ENCODE measurements around the gene SP140L.
"Not testable (repeated sequence)": the region's sequence is repeated elsewhere in the genome, so short reads cannot be mapped to it uniquely, and the experiment has no call there.

The SP140L gene

GRCh38 chr2:230324503-230324902 lies 2.5 kb upstream of the SP140L start:
- no peak for DNase-seq

- DNase-seq, result no peak
Measured at GRCh38 chr2:230325316-230326243, 1.4 kb upstream of the SP140L start.

- DNase-seq, result no peak
Measured at GRCh38 chr2:230327418-230328154, 593 bp downstream of the SP140L start.

- DNase-seq, result no peak
Measured at GRCh38 chr2:230328155-230328458, 1.1 kb downstream of the SP140L start.

- no peak for DNase-seq
Measured at GRCh38 chr2:230329946-230330605, 3.1 kb downstream of the SP140L start.

GRCh38 chr2:230330725-230331124 lies 3.7 kb downstream of the SP140L start:
- no peak for DNase-seq

GRCh38 chr2:230335461-230335863 lies 8.5 kb downstream of the SP140L start:
- DNase-seq, result no peak

- no peak for DNase-seq
Measured at GRCh38 chr2:230335864-230336506, 9.0 kb downstream of the SP140L start.

GRCh38 chr2:230341936-230342528 lies 15.0 kb downstream of the SP140L start:
- not testable (repeated sequence) for DNase-seq

GRCh38 chr2:230343041-230343624 lies 16.1 kb downstream of the SP140L start:
- DNase-seq, result not testable (repeated sequence)

- DNase-seq, result no peak
Measured at GRCh38 chr2:230343747-230344146, 16.8 kb downstream of the SP140L start.

GRCh38 chr2:230346465-230346864 lies 19.5 kb downstream of the SP140L start:
- DNase-seq, result no peak

GRCh38 chr2:230346921-230347533 lies 20.0 kb downstream of the SP140L start:
- DNase-seq, result no peak

- no peak for DNase-seq
Measured at GRCh38 chr2:230347659-230348305, 20.8 kb downstream of the SP140L start.

- DNase-seq, result no peak
Measured at GRCh38 chr2:230348787-230349186, 21.8 kb downstream of the SP140L start.

GRCh38 chr2:230356084-230356483 lies 29.1 kb downstream of the SP140L start:
- DNase-seq, result no peak

GRCh38 chr2:230358305-230358704 lies 31.3 kb downstream of the SP140L start:
- no peak for DNase-seq

GRCh38 chr2:230360028-230360427 lies 33.0 kb downstream of the SP140L start:
- no peak for DNase-seq

GRCh38 chr2:230362030-230362691 lies 35.2 kb downstream of the SP140L start:
- no peak for DNase-seq

- no peak for DNase-seq
Measured at GRCh38 chr2:230382108-230382507, 55.1 kb downstream of the SP140L start.

- DNase-seq, result no peak
Measured at GRCh38 chr2:230383453-230383852, 56.5 kb downstream of the SP140L start.

All from NCI-H2171 treated with DMSO at 0.1 percent for 48 hours (cell line).